PC-3 (cell line): ENCODE measurements around the gene MID1. TPM values are rescaled to one million over a fixed set of nuclear protein-coding genes. Genes with fewer than 3 reads are reported as not detected.
A peak's percentile ranks its signal among the peaks of the same experiment; 100 is the strongest.

Experiments
- ATAC-seq: fragments of 200-7000 bp; cut with Tn5 transposase; 2 replicates; pipeline ENCODE4 v1.9.1; 2020; ENCODE audit warnings: mild to moderate bottlenecking, moderate library complexity
- BruUV-seq: library from RNA; stranded (reverse); fragments of 400-500 nt; replicated peaks from 2 replicates; lab custom pipeline; 2021; lab: Mats Ljungman, UMichigan
- CTCF ChIA-PET: fragments of 300-600 bp; sonication (Branson Sonifier 250); formaldehyde crosslinking; loops from one replicate; lab custom pipeline; 2022; ENCODE audit warnings: antibody characterized with exemption; lab: Charles Lee
- POLR2A ChIA-PET: fragments of 300-600 bp; sonication (Branson Sonifier 250); formaldehyde crosslinking; loops from one replicate; lab custom pipeline; 2022; ENCODE audit warnings: antibody characterized with exemption; ENCODE audit not compliant: unreplicated experiment; lab: Charles Lee
- DNase-seq: peaks from one replicate; pipeline ENCODE4 v3.0.0-alpha.2; 2015
- H2AFZ ChIP-seq: fragments of 300-600 bp; sonication (generic); 2 replicates; pipeline ENCODE4 v1.6.0; 2016; ENCODE audit warnings: antibody characterized with exemption, low read length
- H3F3A ChIP-seq: fragments of 300-600 bp; sonication (generic); one replicate; pipeline ENCODE4 v1.6.0; 2017; ENCODE audit warnings: antibody characterized with exemption, low read length, control low read depth, mild to moderate bottlenecking; ENCODE audit not compliant: unreplicated experiment
- H3K27ac ChIP-seq: fragments of 300-600 bp; sonication (generic); 2 replicates; pipeline ENCODE4 v1.5.1; 2016; ENCODE audit warnings: mild to moderate bottlenecking, low read length
- H3K27me3 ChIP-seq: fragments of 300-600 bp; sonication (generic); 2 replicates; pipeline ENCODE4 v1.6.1; 2016; ENCODE audit warnings: low read length, mixed read lengths
- H3K36me3 ChIP-seq: fragments of 300-600 bp; sonication (generic); 2 replicates; pipeline ENCODE4 v1.6.1; 2016; ENCODE audit warnings: low read depth, mixed run types, low read length, mixed read lengths
- H3K4me1 ChIP-seq: fragments of 300-600 bp; sonication (generic); 2 replicates; pipeline ENCODE4 v1.5.1; 2016; ENCODE audit warnings: low read length; ENCODE audit not compliant: insufficient read depth
- H3K4me2 ChIP-seq: fragments of 300-600 bp; sonication (generic); 2 replicates; pipeline ENCODE4 v1.6.0; 2016; ENCODE audit warnings: low read length
- H3K4me3 ChIP-seq: fragments of 300-600 bp; sonication (generic); 2 replicates; pipeline ENCODE4 v1.5.1; 2016; ENCODE audit warnings: mild to moderate bottlenecking, low read length, mixed read lengths
- H3K79me2 ChIP-seq: fragments of 300-600 bp; sonication (generic); 2 replicates; pipeline ENCODE4 v1.6.1; 2017; ENCODE audit warnings: low read length, mixed read lengths
- H3K9ac ChIP-seq: fragments of 300-600 bp; sonication (generic); 2 replicates; pipeline ENCODE4 v1.6.0; 2016; ENCODE audit warnings: mild to moderate bottlenecking, low read length
- H3K9me2 ChIP-seq: fragments of 300-600 bp; sonication (generic); replicated peaks from 2 replicates; pipeline ENCODE4 v1.6.1; 2016; ENCODE audit warnings: mixed run types, low read length, mixed read lengths
- H3K9me3 ChIP-seq: fragments of 300-600 bp; sonication (generic); 2 replicates; pipeline ENCODE4 v1.6.1; 2016; ENCODE audit warnings: low read length, mixed read lengths
- H4K20me1 ChIP-seq: fragments of 300-600 bp; sonication (generic); 2 replicates; pipeline ENCODE4 v1.6.1; 2016; ENCODE audit warnings: low read length, mixed read lengths
- CTCF ChIP-seq: fragments of 300-600 bp; sonication (generic); conservative IDR thresholded peaks from 2 replicates; pipeline ENCODE4 v1.5.1; 2017; ENCODE audit warnings: antibody characterized with exemption, low read depth, mild to moderate bottlenecking, low read length
- EZH2 ChIP-seq: fragments of 300-600 bp; sonication (generic); IDR thresholded peaks from one replicate; pipeline ENCODE4 v1.6.1; 2017; ENCODE audit warnings: antibody characterized with exemption, mild to moderate bottlenecking, low read length; ENCODE audit not compliant: unreplicated experiment
- EZH2phosphoT487 ChIP-seq: fragments of 300-600 bp; sonication (generic); IDR thresholded peaks from 2 replicates; pipeline ENCODE4 v1.6.1; 2018; ENCODE audit warnings: mild to moderate bottlenecking, antibody characterized with exemption, low read length, borderline replicate concordance
- intact Hi-C: fragments of 100-400 bp; cut with micrococcal nuclease; formaldehyde crosslinking; loops from 2 replicates; pipeline ENCODE4 v1.9.0; 2023
- total RNA-seq: library from RNA; depleted of rRNA; stranded (reverse); fragments of >200 nt; gene quantifications from 2 replicates; pipeline ENCODE4 v1.2.3, GENCODE V29; 2014

The MID1 gene
- total RNA-seq, 1 experiment from 2014 or later, result 21.9 TPM

GRCh38 chrX:10514891-10515290 is 105.5 kb downstream of the MID1 start:
- ATAC-seq, result no peak

GRCh38 chrX:10513974-10514373 is 106.4 kb downstream of the MID1 start:
- H3K79me2 ChIP-seq, result no peaks in the 10 kb centered on the region
- no peak overlapping the region for H3K4me3 ChIP-seq
- H4K20me1 ChIP-seq, result no peaks in the 10 kb centered on the region
- no peak overlapping the region for H3K4me2 ChIP-seq
- no peaks in the 10 kb centered on the region for H3K27me3 ChIP-seq
- no TSS peak for BruUV-seq
- H3K9ac ChIP-seq, result no peak overlapping the region
- H3K9me3 ChIP-seq, result no peaks in the 10 kb centered on the region
- TF ChIP-seq CTCF (0 out of 2 replicates have a peak, but pooled peaks have one; percentile 14), EZH2 (no peak)
- H3K4me1 ChIP-seq, result peaks cover 19% of the 10 kb centered on the region
- CTCF ChIA-PET, result no interaction called here
- no peaks in the 10 kb centered on the region for H3F3A ChIP-seq
- ATAC-seq (no peak), DNase-seq (peak; percentile 21)
- H2AFZ ChIP-seq, result no peak overlapping the region
- no peaks in the 10 kb centered on the region for H3K9me2 ChIP-seq
- no peaks in the 10 kb centered on the region for H3K36me3 ChIP-seq
- intact Hi-C loops, result loop anchor here (5.0 kb wide), 1 partner anchor 88 kb away; no protein-coding TSS in a partner anchor
- H3K27ac ChIP-seq, result no peak overlapping the region
- POLR2A ChIA-PET, result no interaction called here

More at GRCh38 chrX:10514891-10515290, 105.5 kb downstream of the MID1 start:
- ChIA-PET CTCF (no interaction called here), POLR2A (no interaction called here)
- intact Hi-C loops, result loop anchor here (5.0 kb wide), 1 partner anchor 87 kb away; no protein-coding TSS in a partner anchor
- Histone ChIP-seq H3K4me1 (peaks cover 19% of the 10 kb centered on the region), H3K9ac (no peak overlapping the region), H3K9me2 (no peaks in the 10 kb centered on the region), H3K27me3 (no peaks in the 10 kb centered on the region), H3K9me3 (no peaks in the 10 kb centered on the region), H3K27ac (no peak overlapping the region), H2AFZ (no peak overlapping the region), H3K4me3 (no peak overlapping the region), H3K79me2 (no peaks in the 10 kb centered on the region), H4K20me1 (no peaks in the 10 kb centered on the region), H3K36me3 (no peaks in the 10 kb centered on the region), H3K4me2 (no peak overlapping the region), H3F3A (no peaks in the 10 kb centered on the region)
- BruUV-seq, result no TSS peak
- TF ChIP-seq EZH2phosphoT487 (no peak), CTCF (no peak), EZH2 (no peak)
- DNase-seq, result no peak

- H3K4me1 ChIP-seq, result peaks cover 19% of the 10 kb centered on the region
- TF ChIP-seq EZH2 (no peak), CTCF (no peak), EZH2phosphoT487 (no peak)
- H3K79me2 ChIP-seq, result no peaks in the 10 kb centered on the region
- ATAC-seq (peak; percentile 78), DNase-seq (peak; percentile 55)
- no peak overlapping the region for H3K9ac ChIP-seq
- H3K9me2 ChIP-seq, result no peaks in the 10 kb centered on the region
- no peaks in the 10 kb centered on the region for H3F3A ChIP-seq
- BruUV-seq, result no TSS peak
- H3K4me3 ChIP-seq, result 0 out of 2 replicates have a peak overlapping the region, but pooled peaks have one; percentile 32
- CTCF ChIA-PET, result no interaction called here
- H4K20me1 ChIP-seq, result no peaks in the 10 kb centered on the region
- intact Hi-C loops, result loop anchor here (5.0 kb wide), 1 partner anchor 90 kb away; no protein-coding TSS in a partner anchor
- no peak overlapping the region for H2AFZ ChIP-seq
- H3K4me2 ChIP-seq, result peak overlapping the region; percentile 49
- no peaks in the 10 kb centered on the region for H3K36me3 ChIP-seq
- no peaks in the 10 kb centered on the region for H3K27me3 ChIP-seq
- POLR2A ChIA-PET, result no interaction called here
- H3K9me3 ChIP-seq, result no peaks in the 10 kb centered on the region
- peak overlapping the region; percentile 78 for H3K27ac ChIP-seq
These were observed 107.6 kb downstream of the MID1 start for GRCh38 chrX:10512741-10513140.
